ENCODE data around the gene QPCT.

The QPCT gene

DNA sequence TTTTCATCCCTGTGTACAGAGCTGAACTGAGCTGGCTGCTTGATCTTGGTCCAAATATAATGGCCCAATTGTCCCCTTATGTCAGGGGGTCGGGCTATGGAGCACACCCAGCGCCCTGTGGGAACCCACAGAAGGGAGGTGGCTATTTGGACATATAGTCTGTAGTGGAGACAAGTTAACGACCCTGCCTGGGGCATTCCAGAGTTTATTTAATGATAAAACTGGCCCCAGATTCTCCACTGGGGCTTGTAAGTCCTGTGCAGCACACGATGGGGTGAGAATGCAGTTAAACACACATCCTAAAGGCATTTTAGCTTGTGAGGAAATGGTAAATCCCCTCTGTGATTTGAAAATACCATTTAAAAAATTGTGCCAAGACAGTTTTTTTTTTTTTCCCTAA lies 72.9 kb downstream of the QPCT start:
- Histone ChIP-seq H3K4me2 (ENCODE audit: low read length) (no peak overlapping the region), H2AFZ (ENCODE audit: insufficient read depth, low read length, poor library complexity) (no peak overlapping the region), H3K18ac (ENCODE audit: low read length) (no peak overlapping the region), H3K9ac (ENCODE audit: low read length) (no peak overlapping the region), H3K9me3 (ENCODE audit: insufficient read depth, low read depth, low read length) (no peaks in the 10 kb centered on the region), H3K27me3 (ENCODE audit: insufficient read depth, low read length) (no peaks in the 10 kb centered on the region), H2BK5ac (ENCODE audit: low read depth, low read length, poor library complexity) (no peak overlapping the region), H3K4me1 (ENCODE audit: control insufficient read depth in 1 of 2, insufficient read depth in 2 of 2, low read length in 2 of 2) (peaks cover 4 to 5% of the 10 kb centered on the region in 2 experiments), H3K4ac (ENCODE audit: low read depth, low read length) (no peak overlapping the region), H2AK5ac (ENCODE audit: low read length) (no peak overlapping the region), H4K91ac (ENCODE audit: low read depth, low read length) (no peak overlapping the region), H3K36me3 (ENCODE audit: control insufficient read depth in 1 of 2, insufficient read depth in 2 of 2, low read length in 2 of 2) (no peaks in the 10 kb centered on the region), H3K79me1 (ENCODE audit: low read length) (peaks cover 6% of the 10 kb centered on the region), H3K14ac (ENCODE audit: low read length) (no peak overlapping the region), H3K4me3 (ENCODE audit: low read depth, low read length) (no peak overlapping the region), H3K27ac (ENCODE audit: low read depth, low read length) (no peak overlapping the region), H3K79me2 (ENCODE audit: control insufficient read depth, insufficient read depth, low read length, poor library complexity) (no peaks in the 10 kb centered on the region), H4K8ac (ENCODE audit: low read depth, low read length) (no peak overlapping the region), H2BK120ac (ENCODE audit: insufficient read depth, low read length, poor library complexity) (no peak overlapping the region), H2BK12ac (ENCODE audit: low read length) (no peak overlapping the region), H3K23ac (ENCODE audit: low read length) (no peak overlapping the region), H4K12ac (ENCODE audit: low read depth, low read length) (no peak overlapping the region)
- no peak for DNase-seq
- no CpG with 5 or more reads among the region's 4 CpGs for whole genome bisulfite sequencing (ENCODE audit: extremely low coverage, insufficient coverage, insufficient read length)

DNA sequence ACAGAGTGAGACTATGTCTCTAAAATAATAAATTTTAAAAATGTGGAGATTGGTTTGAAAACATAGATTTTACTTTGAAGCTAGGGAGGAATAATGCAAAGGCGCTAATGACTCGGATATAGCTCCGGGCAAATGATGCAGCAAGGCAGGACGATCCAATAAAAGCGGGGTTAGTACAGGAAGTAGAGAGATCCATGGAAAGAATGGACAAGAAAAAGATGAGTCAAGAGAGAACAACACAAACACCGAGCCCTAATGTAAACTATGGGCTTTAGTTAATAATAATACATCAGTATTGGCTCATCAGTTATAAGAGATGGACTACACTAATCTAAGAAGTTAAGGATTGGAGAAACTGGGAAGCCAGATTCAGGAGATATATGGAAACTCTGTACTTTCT lies 74.5 kb downstream of the QPCT start:
- H2AK5ac ChIP-seq (ENCODE audit: low read length) = no peak overlapping the region
- H3K9ac ChIP-seq (ENCODE audit: low read length) = no peak overlapping the region
- no peaks in the 10 kb centered on the region for H3K27me3 ChIP-seq (ENCODE audit: insufficient read depth, low read length)
- no peak overlapping the region for H3K4ac ChIP-seq (ENCODE audit: low read depth, low read length)
- no peak overlapping the region for H3K4me2 ChIP-seq (ENCODE audit: low read length)
- H3K18ac ChIP-seq (ENCODE audit: low read length) = no peak overlapping the region
- no peak overlapping the region for H2BK5ac ChIP-seq (ENCODE audit: low read depth, low read length, poor library complexity)
- H4K8ac ChIP-seq (ENCODE audit: low read depth, low read length) = no peak overlapping the region
- no CpG with 5 or more reads among the region's 6 CpGs for WGBS (ENCODE audit: extremely low coverage, insufficient coverage, insufficient read length)
- H3K4me3 ChIP-seq (ENCODE audit: low read depth, low read length) = no peak overlapping the region
- H3K23ac ChIP-seq (ENCODE audit: low read length) = no peak overlapping the region
- no peak overlapping the region for H2BK12ac ChIP-seq (ENCODE audit: low read length)
- H3K79me1 ChIP-seq (ENCODE audit: low read length) = peaks cover 6% of the 10 kb centered on the region
- no peak for DNase-seq
- H3K79me2 ChIP-seq (ENCODE audit: control insufficient read depth, insufficient read depth, low read length, poor library complexity) = no peaks in the 10 kb centered on the region
- no peaks in the 10 kb centered on the region for H3K36me3 ChIP-seq (ENCODE audit: control insufficient read depth in 1 of 2, insufficient read depth in 2 of 2, low read length in 2 of 2)
- H4K12ac ChIP-seq (ENCODE audit: low read depth, low read length) = no peak overlapping the region
- H3K14ac ChIP-seq (ENCODE audit: low read length) = no peak overlapping the region
- H3K4me1 ChIP-seq (ENCODE audit: control insufficient read depth in 1 of 2, insufficient read depth in 2 of 2, low read length in 2 of 2) = peaks cover 5 to 6% of the 10 kb centered on the region in 2 experiments
- H2AFZ ChIP-seq (ENCODE audit: insufficient read depth, low read length, poor library complexity) = no peak overlapping the region
- no peak overlapping the region for H2BK120ac ChIP-seq (ENCODE audit: insufficient read depth, low read length, poor library complexity)
- H3K27ac ChIP-seq (ENCODE audit: low read depth, low read length) = no peak overlapping the region
- no peaks in the 10 kb centered on the region for H3K9me3 ChIP-seq (ENCODE audit: insufficient read depth, low read depth, low read length)
- H4K91ac ChIP-seq (ENCODE audit: low read depth, low read length) = no peak overlapping the region

DNA sequence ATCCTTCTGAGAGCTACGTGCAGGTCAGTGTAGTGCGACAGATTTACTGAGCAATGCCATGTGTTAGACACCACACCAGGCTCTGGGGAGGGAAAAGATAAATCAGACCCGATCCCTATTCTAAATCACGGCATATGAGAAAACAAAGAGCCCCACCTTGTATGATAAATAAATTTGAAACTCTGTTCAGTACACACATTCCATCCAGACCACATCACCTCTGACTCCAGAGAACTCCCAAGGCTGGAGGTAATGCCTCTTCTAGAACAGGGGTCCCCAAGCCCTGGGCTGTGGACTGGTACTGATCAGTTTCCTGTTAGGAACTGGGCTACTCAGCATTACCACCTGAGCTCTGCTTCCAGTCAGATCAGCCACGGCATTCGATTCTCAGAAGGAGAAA lies 77.3 kb downstream of the QPCT start:
- Histone ChIP-seq H3K4me2 (ENCODE audit: low read length) (no peak overlapping the region), H3K23ac (ENCODE audit: low read length) (no peak overlapping the region), H2BK120ac (ENCODE audit: insufficient read depth, low read length, poor library complexity) (no peak overlapping the region), H4K91ac (ENCODE audit: low read depth, low read length) (no peak overlapping the region), H2BK12ac (ENCODE audit: low read length) (no peak overlapping the region), H3K9ac (ENCODE audit: low read length) (no peak overlapping the region), H3K4me3 (ENCODE audit: low read depth, low read length) (no peak overlapping the region), H3K18ac (ENCODE audit: low read length) (no peak overlapping the region), H4K12ac (ENCODE audit: low read depth, low read length) (no peak overlapping the region), H2BK5ac (ENCODE audit: low read depth, low read length, poor library complexity) (no peak overlapping the region), H3K79me1 (ENCODE audit: low read length) (no peaks in the 10 kb centered on the region), H4K8ac (ENCODE audit: low read depth, low read length) (no peak overlapping the region), H3K4me1 (ENCODE audit: control insufficient read depth in 1 of 2, insufficient read depth in 2 of 2, low read length in 2 of 2) (peaks cover 0 to 4% of the 10 kb centered on the region in 2 experiments), H2AK5ac (ENCODE audit: low read length) (no peak overlapping the region), H3K14ac (ENCODE audit: low read length) (no peak overlapping the region), H3K27me3 (ENCODE audit: insufficient read depth, low read length) (no peaks in the 10 kb centered on the region), H3K9me3 (ENCODE audit: insufficient read depth, low read depth, low read length) (no peaks in the 10 kb centered on the region), H3K36me3 (ENCODE audit: control insufficient read depth in 1 of 2, insufficient read depth in 2 of 2, low read length in 2 of 2) (no peaks in the 10 kb centered on the region), H3K4ac (ENCODE audit: low read depth, low read length) (no peak overlapping the region), H2AFZ (ENCODE audit: insufficient read depth, low read length, poor library complexity) (no peak overlapping the region), H3K79me2 (ENCODE audit: control insufficient read depth, insufficient read depth, low read length, poor library complexity) (no peaks in the 10 kb centered on the region), H3K27ac (ENCODE audit: low read depth, low read length) (no peak overlapping the region)
- no CpG with 5 or more reads among the region's 6 CpGs for WGBS (ENCODE audit: extremely low coverage, insufficient coverage, insufficient read length)
- no peak for DNase-seq

DNA sequence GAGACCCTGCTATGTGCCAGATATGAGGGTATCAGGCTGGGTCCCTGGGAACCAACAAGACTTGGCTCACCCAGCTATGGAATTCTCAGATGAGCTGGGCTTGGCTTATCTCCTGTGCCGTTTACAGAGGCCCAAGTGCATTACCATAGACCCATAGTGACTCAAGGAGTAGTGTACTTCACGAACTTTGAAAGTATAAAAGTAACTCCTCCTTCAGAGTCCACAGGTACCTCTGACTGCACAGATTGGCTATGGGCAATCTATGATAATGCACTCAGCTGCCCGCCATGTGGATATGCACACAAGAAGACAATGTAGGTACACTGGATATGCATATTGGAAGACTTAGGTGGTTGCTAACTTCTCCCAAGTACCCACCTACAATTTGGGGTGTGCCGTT lies 78.4 kb downstream of the QPCT start:
- DNase-seq = no peak
- Histone ChIP-seq H3K18ac (ENCODE audit: low read length) (no peak overlapping the region), H2BK12ac (ENCODE audit: low read length) (no peak overlapping the region), H3K79me2 (ENCODE audit: control insufficient read depth, insufficient read depth, low read length, poor library complexity) (no peaks in the 10 kb centered on the region), H3K9ac (ENCODE audit: low read length) (no peak overlapping the region), H3K4me1 (ENCODE audit: control insufficient read depth in 1 of 2, insufficient read depth in 2 of 2, low read length in 2 of 2) (peaks cover 3 to 6% of the 10 kb centered on the region in 2 experiments), H3K36me3 (ENCODE audit: control insufficient read depth in 1 of 2, insufficient read depth in 2 of 2, low read length in 2 of 2) (no peaks in the 10 kb centered on the region), H3K4ac (ENCODE audit: low read depth, low read length) (no peak overlapping the region), H3K4me3 (ENCODE audit: low read depth, low read length) (no peak overlapping the region), H4K12ac (ENCODE audit: low read depth, low read length) (no peak overlapping the region), H3K9me3 (ENCODE audit: insufficient read depth, low read depth, low read length) (no peaks in the 10 kb centered on the region), H3K4me2 (ENCODE audit: low read length) (no peak overlapping the region), H3K23ac (ENCODE audit: low read length) (no peak overlapping the region), H4K8ac (ENCODE audit: low read depth, low read length) (no peak overlapping the region), H4K91ac (ENCODE audit: low read depth, low read length) (no peak overlapping the region), H3K79me1 (ENCODE audit: low read length) (no peaks in the 10 kb centered on the region), H2AK5ac (ENCODE audit: low read length) (no peak overlapping the region), H2BK120ac (ENCODE audit: insufficient read depth, low read length, poor library complexity) (no peak overlapping the region), H2BK5ac (ENCODE audit: low read depth, low read length, poor library complexity) (no peak overlapping the region), H3K27ac (ENCODE audit: low read depth, low read length) (no peak overlapping the region), H2AFZ (ENCODE audit: insufficient read depth, low read length, poor library complexity) (no peak overlapping the region), H3K27me3 (ENCODE audit: insufficient read depth, low read length) (no peaks in the 10 kb centered on the region), H3K14ac (ENCODE audit: low read length) (no peak overlapping the region)
- WGBS (ENCODE audit: extremely low coverage, insufficient coverage, insufficient read length) = no CpG with 5 or more reads among the region's 4 CpGs

Measured in trophoblast cell (in vitro differentiated cells and primary cell).